Parathyroid adenoma (tissue), 2 donors: ENCODE measurements around the gene CBX3.

ENCODE experiments used
- H2AFZ ChIP-seq: fragments of 300-600 bp; sonication (generic); one replicate; pipeline ENCODE4 v1.7.0; 2017; ENCODE audit warnings: antibody characterized with exemption, mild to moderate bottlenecking
- H3K27ac ChIP-seq: fragments of 300-600 bp; sonication (generic); one replicate; pipeline ENCODE4 v1.7.0; 2017
- H3K27me3 ChIP-seq: fragments of 300-600 bp; sonication (generic); one replicate; pipeline ENCODE4 v1.7.0; 2017; ENCODE audit warnings: low read length; ENCODE audit not compliant: control insufficient read depth, insufficient read depth
- H3K36me3 ChIP-seq: fragments of 300-600 bp; sonication (generic); one replicate; pipeline ENCODE4 v1.7.0; 2017; ENCODE audit warnings: low read length; ENCODE audit not compliant: control insufficient read depth, insufficient read depth
- H3K4me1 ChIP-seq: fragments of 300-600 bp; sonication (generic); one replicate; pipeline ENCODE4 v1.7.0; 2017; ENCODE audit warnings: control low read depth
- H3K4me2 ChIP-seq: fragments of 300-600 bp; sonication (generic); one replicate; pipeline ENCODE4 v1.7.0; 2017; ENCODE audit warnings: low read length
- H3K4me3 ChIP-seq: fragments of 300-600 bp; sonication (generic); one replicate; pipeline ENCODE4 v1.7.0; 2017; ENCODE audit warnings: low read depth, low read length
- H3K79me2 ChIP-seq: fragments of 300-600 bp; sonication (generic); one replicate; pipeline ENCODE4 v1.7.0; 2017; ENCODE audit warnings: control low read depth
- H3K9ac ChIP-seq: fragments of 300-600 bp; sonication (generic); one replicate; pipeline ENCODE4 v1.7.0; 2017; ENCODE audit warnings: mild to moderate bottlenecking
- H3K9me3 ChIP-seq: fragments of 300-600 bp; sonication (generic); one replicate; pipeline ENCODE4 v1.7.0; 2017; ENCODE audit warnings: low read length; ENCODE audit not compliant: control insufficient read depth
- TF ChIP-seq, protein P1 (sequence below): fragments of 300-600 bp; sonication (generic); IDR thresholded peaks from one replicate; pipeline ENCODE4 v1.7.0; 2017; ENCODE audit warnings: antibody characterized with exemption, mild to moderate bottlenecking
- donor health status: primary hyperparathyroidism.

Gene CBX3

DNA sequence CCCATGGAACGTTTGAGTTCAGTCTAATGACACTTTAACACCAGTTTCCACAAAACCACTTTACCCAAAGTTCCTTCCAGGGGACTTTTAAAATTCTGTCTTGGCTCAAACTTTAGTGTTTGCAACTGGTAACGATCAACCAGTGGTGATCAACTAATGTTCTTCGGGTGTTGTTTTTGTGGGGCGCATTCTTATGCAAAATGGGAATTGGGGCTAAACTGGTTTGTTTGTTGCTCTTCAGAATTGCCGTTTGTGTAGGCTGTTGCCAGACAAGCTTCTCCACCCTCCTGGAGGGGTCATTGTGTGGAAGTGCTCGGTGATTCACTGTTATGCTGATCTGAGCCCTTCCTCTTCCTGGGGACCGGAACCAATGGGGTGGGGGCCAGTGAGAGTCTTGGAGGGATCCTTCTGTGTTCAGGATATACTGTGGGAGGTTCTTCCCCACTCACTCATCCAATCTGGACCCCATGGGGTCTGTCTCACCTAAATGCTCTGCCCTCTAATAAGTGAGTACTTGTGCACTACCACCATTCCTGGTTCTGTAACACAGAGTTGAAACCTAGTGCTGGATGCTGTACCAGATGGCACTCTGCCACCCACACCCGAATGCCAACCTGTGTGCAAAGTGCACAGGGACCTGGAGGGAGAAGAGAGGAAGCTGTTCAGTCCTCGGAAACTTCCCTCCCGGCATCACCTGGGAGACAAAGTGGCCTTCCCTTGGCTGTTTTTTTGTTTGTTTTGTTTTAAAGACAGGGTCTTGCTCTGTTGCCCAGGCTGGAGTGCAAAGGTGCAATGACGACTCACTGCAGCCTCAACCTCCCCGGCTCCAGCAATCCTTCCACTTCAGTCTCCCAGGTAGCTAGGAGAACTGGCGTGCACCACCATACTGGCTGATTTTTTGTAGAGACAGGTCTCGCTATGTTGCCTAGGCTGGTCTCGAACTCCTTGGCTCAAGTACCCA is 47.4 kb upstream of the CBX3 start:
- no peak overlapping the region for H3K4me2 ChIP-seq
- no peaks in the 10 kb centered on the region for H3K79me2 ChIP-seq
- no peak overlapping the region for H2AFZ ChIP-seq
- H3K9ac ChIP-seq: no peak overlapping the region
- H3K36me3 ChIP-seq: no peaks in the 10 kb centered on the region
- TF ChIP-seq, protein P1, sequence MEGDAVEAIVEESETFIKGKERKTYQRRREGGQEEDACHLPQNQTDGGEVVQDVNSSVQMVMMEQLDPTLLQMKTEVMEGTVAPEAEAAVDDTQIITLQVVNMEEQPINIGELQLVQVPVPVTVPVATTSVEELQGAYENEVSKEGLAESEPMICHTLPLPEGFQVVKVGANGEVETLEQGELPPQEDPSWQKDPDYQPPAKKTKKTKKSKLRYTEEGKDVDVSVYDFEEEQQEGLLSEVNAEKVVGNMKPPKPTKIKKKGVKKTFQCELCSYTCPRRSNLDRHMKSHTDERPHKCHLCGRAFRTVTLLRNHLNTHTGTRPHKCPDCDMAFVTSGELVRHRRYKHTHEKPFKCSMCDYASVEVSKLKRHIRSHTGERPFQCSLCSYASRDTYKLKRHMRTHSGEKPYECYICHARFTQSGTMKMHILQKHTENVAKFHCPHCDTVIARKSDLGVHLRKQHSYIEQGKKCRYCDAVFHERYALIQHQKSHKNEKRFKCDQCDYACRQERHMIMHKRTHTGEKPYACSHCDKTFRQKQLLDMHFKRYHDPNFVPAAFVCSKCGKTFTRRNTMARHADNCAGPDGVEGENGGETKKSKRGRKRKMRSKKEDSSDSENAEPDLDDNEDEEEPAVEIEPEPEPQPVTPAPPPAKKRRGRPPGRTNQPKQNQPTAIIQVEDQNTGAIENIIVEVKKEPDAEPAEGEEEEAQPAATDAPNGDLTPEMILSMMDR: no peak
- no peak overlapping the region for H3K4me3 ChIP-seq
- no peaks in the 10 kb centered on the region for H3K4me1 ChIP-seq
- no peaks in the 10 kb centered on the region for H3K27me3 ChIP-seq
- H3K27ac ChIP-seq: no peak overlapping the region
- no peaks in the 10 kb centered on the region for H3K9me3 ChIP-seq

DNA sequence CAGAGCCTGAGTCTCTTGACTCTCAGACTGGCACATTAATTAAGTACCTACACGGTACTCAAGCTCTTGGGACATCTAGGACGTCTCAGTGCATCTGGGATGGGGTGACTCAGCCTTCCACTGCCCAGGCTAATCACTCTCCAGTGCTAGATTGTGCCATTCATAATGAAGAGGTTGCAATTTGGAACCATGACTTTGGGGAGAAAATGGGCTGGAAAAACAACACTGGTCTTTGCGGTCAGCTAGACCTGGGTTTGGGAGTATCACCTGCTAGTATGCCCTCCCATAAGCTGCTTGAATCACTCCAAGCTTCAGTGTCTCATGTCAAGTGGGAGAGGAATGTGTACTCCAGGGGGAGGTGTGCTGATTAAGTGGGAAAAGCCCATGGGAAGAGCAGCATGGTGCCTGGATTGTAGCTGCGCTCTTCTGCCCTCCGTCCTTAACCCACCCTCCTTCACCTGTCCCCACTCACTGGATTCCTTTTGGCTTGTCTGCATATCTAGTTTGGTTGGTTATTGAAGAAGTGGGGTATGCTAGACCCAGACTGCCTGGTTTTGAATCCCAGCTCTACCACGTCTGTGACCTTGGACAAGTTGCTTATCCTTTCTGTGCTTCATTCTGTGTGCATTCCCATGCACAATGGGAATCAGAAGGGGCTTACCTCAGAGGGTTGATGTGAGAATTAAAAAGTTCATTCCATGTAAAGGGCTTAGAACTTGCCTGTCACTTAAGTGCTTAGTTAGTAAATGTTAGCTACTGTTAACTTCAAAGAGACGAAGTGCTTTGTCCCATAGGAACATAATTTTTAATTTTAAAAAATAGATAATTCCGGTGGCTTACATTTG is 45.8 kb upstream of the CBX3 start:
- Histone ChIP-seq H3K9me3 (no peaks in the 10 kb centered on the region), H3K27ac (no peak overlapping the region), H3K4me3 (no peak overlapping the region), H3K4me1 (no peaks in the 10 kb centered on the region), H2AFZ (no peak overlapping the region), H3K36me3 (no peaks in the 10 kb centered on the region), H3K27me3 (no peaks in the 10 kb centered on the region), H3K9ac (no peak overlapping the region), H3K4me2 (peak overlapping the region; percentile 50), H3K79me2 (no peaks in the 10 kb centered on the region)
- TF ChIP-seq, protein P1: no peak

- Histone ChIP-seq H3K27ac (no peak overlapping the region), H2AFZ (no peak overlapping the region), H3K9me3 (no peaks in the 10 kb centered on the region), H3K4me2 (peak overlapping the region; percentile 50), H3K4me1 (no peaks in the 10 kb centered on the region), H3K27me3 (no peaks in the 10 kb centered on the region), H3K9ac (no peak overlapping the region), H3K36me3 (no peaks in the 10 kb centered on the region), H3K79me2 (no peaks in the 10 kb centered on the region), H3K4me3 (no peak overlapping the region)
- TF ChIP-seq, protein P1: no peak
These were observed 44.8 kb upstream of the CBX3 start for GRCh38 chr7:26156451-26157420.

- Histone ChIP-seq H3K9ac (no peak overlapping the region), H3K9me3 (no peaks in the 10 kb centered on the region), H3K36me3 (no peaks in the 10 kb centered on the region), H3K79me2 (no peaks in the 10 kb centered on the region), H2AFZ (no peak overlapping the region), H3K4me2 (no peak overlapping the region), H3K27me3 (no peaks in the 10 kb centered on the region), H3K4me1 (no peaks in the 10 kb centered on the region), H3K27ac (no peak overlapping the region), H3K4me3 (no peak overlapping the region)
- TF ChIP-seq, protein P1: no peak
These were observed 43.9 kb upstream of the CBX3 start for GRCh38 chr7:26157520-26158105.
